HG03060 (cell line): Measurements from ENCODE around the gene GCLC.

Source experiments
- ATAC-seq: cut with Tn5 transposase; IDR thresholded peaks from one replicate; pipeline ENCODE4 v1.9.1; 2021; ENCODE audit warnings: low read depth, moderate number of reproducible peaks; ENCODE audit not compliant: unreplicated experiment

Gene GCLC

DNA sequence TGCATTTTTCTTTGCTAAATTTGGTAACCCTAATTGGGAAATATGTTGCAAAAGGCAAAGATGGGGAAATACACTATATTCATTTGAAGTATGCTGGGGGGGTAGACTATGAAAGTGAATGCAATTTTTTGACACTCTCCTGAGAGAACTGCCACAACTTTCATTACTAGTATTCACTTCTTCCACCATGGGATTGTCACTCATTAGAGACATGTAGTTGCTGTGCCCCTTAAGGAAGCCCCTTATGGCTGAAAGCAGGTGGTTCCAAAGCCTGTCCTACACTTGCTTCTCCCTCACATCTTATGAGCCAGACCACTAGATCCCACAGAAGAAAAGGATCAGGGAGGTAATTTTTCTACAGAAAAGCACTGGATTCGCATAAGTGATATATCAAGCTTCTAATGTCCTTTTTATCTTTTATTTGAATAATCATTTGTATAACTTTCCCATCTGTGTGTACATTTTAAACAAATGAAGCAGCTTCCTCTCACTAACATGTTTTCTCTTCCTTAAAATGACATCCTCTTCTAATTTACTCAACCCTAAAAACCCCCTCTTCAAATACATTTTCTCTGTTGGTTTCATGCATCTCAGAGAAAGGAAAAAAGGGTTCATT lies 83.8 kb downstream of the GCLC start:
- no peak for ATAC-seq

DNA sequence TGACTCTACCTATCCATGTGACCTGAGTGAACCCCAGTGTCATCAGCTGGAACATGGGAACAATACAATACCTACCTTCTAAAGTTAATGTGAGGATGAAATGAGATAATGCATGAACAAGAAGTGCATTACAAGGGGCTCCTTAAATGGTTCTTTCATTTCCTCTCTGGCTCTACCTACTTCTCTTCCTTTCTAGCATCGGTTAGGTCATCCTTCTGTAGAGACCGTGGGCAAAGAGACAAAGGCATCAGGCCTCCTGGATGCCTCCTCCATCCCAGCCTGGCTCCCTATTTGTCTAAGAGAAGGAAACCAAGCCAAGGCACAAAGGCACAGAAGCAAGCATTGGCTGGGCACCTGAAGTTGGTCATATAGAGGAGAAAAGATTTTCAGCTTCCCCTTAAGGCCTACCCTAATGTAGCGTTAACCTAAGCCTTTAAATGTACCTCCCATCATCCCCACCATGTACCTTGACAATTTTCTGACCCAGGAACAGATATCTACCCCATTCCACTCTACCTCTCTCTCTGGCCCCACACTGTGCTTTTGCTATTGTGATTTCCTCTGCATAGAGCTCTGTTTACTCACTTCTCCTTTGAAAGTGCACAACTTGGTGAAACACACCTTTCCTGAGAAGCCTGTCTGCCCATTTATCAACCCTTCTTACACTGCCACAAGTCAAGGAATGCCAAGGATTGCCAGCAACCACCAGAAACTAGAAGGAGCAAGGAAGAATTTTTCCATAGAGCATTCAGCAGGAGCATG lies 86.6 kb downstream of the GCLC start:
- no peak for ATAC-seq

DNA sequence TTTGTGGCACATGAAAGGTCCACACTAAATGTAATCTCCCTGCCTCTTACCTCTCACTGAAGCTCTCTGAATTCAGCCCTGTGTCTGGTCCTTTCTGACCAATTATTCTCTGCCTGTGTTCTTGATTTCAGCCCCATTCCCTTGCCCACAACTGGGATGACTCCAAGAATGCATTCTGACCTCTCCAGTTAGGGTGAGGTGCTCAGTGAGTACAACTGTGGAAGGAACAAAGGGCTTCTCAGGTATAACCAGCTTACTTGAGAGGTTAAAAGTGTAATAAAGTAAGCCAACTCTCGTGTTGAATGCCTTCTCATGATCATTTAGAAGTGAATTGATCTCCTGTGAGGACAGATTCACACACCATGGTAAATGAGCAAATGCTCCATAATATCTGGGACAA lies 88.1 kb downstream of the GCLC start:
- no peak for ATAC-seq

DNA sequence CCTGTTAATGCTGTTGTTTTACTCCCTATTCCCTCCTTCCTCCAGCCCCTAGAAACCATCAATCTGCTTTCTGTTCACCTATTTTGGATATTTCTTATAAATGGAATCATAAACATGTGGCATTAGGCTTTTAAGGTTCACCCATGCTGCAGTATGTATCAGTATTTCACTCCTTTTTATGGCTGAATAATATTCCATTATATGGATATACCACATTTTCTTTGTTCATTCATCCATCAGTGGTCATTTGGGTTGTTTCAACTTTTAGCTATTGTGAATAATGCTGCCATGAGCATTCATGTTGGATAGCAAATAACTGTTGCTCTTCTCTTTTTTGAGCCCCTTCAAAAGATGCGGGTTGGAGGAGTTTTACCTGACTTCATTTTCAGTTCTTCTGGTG lies 89.2 kb downstream of the GCLC start:
- no peak for ATAC-seq

DNA sequence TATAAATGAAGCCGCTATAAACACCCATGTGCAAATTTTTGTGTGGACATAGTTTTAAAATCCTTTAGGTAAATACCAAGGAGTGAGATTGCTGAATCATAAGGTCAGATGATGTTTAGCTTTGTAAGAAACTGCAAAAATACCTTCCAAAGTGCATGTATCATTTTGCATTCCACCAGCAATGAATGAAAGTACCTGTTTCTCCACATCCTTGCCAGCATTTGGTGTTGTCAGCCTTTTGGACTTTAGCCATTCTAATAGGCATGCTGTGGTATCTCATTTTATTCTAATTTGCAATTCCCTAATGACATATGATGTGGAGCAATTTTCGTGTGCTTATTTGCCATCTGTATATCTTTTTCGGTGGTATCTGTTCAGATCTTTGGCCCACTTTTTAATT lies 93.7 kb downstream of the GCLC start:
- ATAC-seq, result no peak

DNA sequence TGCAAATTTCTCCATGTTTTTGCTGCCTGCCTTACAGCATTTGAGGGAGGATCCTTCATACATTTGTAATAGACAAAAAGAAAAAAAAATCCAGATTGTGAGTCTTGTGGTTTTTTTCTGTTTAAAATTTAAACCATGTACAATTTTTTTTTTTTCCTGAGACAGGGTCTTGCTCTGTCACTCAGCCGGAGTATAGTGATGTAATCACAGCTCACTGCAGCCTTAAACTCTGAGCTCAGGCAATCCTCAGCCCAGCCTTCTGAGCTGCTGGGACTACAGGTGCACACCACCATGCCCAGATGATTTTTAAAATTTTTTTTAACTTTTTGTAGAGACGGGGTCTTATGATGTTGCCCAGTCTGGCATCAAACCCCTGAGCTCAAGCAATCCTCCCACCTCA lies 97.0 kb downstream of the GCLC start:
- no peak for ATAC-seq
